Lower lobe of right lung (tissue), 2 donors: ENCODE data around the gene VAPA. TPM values are rescaled to one million over a fixed set of nuclear protein-coding genes. Genes with fewer than 3 reads are reported as not detected.

Source experiments
- ATAC-seq, 2 donors: fragments of 200-7000 bp; cut with Tn5 transposase; one replicate each; pipeline ENCODE4 v1.9.1; 2020 to 2022; ENCODE audit warnings: mild to moderate bottlenecking in 2 of 2, moderate library complexity in 2 of 2
- DNase-seq: peaks from one replicate; pipeline ENCODE4 v3.0.0-alpha.2; 2020
- H3K27ac ChIP-seq: fragments of 200-600 bp; one replicate; pipeline ENCODE4 v1.8.0; 2022
- H3K27me3 ChIP-seq: fragments of 200-600 bp; one replicate; pipeline ENCODE4 v1.8.0; 2022; ENCODE audit warnings: low read depth
- H3K36me3 ChIP-seq: fragments of 200-600 bp; one replicate; pipeline ENCODE4 v1.8.0; 2022; ENCODE audit warnings: mild to moderate bottlenecking
- H3K4me1 ChIP-seq: fragments of 200-600 bp; one replicate; pipeline ENCODE4 v1.8.0; 2022
- H3K4me3 ChIP-seq: fragments of 200-600 bp; one replicate; pipeline ENCODE4 v1.8.0; 2022; ENCODE audit warnings: mild to moderate bottlenecking
- H3K9me3 ChIP-seq: fragments of 200-600 bp; one replicate; pipeline ENCODE4 v1.8.0; 2022
- intact Hi-C: fragments of 100-400 bp; cut with DNase I; formaldehyde crosslinking; loops from one replicate; pipeline ENCODE4 v1.11.0; 2022
- total RNA-seq: library from RNA; stranded (reverse); fragmentation: NEBNext Ultra II Directional; extraction: Animal tissue kit (Norgen Biotek cat#: 25700); gene quantifications from one replicate; pipeline ENCODE4 v1.2.1, GENCODE V29; 2021
- TF ChIP-seq, protein P1 (sequence below): fragments of 200-600 bp; IDR thresholded peaks from one replicate; pipeline ENCODE4 v1.8.0; 2022; ENCODE audit warnings: antibody characterized with exemption, mild to moderate bottlenecking
- donor health status: DM: no; HTN: yes; CAD: no; lungs with severe emphysema.

VAPA gene
- total RNA-seq, 1 donor from 2014 or later = 235 TPM

DNA sequence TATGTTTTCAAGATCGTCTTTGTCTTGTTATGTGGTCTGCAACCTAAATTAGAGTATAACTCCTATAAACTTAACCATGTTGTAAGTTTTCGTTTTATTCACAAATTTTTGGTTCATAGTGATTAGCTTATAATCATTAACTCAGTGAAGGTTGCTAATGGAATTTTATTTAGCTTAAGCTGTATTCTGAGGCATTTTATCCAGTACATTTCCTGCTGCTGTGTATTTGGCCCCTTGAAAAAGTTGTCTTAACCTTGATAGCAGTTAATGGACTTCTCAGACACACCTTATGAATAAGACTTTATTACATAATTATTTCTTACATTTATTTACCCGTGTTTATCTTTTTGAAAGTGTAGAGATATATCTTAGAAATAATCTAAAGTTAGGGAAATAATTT is 20.5 kb downstream of the VAPA start:
- ATAC-seq = no peak
- intact Hi-C loops = no loop called here

DNA sequence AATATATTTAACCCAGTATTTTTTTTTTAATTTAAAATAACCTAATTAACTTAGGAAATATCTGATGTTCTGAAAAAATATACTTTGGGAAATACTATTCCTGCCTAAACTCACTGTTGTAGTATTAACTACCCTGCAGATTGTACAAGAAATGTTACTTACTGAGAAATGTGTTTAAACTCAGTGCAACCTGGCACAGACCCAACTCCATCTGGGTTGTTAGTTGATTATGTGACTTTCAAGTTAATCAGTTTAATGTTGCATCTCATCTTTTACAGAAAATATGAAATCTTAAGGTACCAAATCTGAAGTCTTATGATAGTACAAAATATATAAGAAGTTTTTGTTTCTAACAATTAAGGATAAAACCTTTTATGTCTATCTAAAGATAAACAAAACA is 27.3 kb downstream of the VAPA start:
- Histone ChIP-seq H3K4me3 (no peak overlapping the region), H3K36me3 (peaks cover 91% of the 10 kb centered on the region), H3K27me3 (no peaks in the 10 kb centered on the region), H3K9me3 (no peaks in the 10 kb centered on the region), H3K27ac (no peak overlapping the region), H3K4me1 (no peaks in the 10 kb centered on the region)
- no peak for DNase-seq
- TF ChIP-seq, protein P1, sequence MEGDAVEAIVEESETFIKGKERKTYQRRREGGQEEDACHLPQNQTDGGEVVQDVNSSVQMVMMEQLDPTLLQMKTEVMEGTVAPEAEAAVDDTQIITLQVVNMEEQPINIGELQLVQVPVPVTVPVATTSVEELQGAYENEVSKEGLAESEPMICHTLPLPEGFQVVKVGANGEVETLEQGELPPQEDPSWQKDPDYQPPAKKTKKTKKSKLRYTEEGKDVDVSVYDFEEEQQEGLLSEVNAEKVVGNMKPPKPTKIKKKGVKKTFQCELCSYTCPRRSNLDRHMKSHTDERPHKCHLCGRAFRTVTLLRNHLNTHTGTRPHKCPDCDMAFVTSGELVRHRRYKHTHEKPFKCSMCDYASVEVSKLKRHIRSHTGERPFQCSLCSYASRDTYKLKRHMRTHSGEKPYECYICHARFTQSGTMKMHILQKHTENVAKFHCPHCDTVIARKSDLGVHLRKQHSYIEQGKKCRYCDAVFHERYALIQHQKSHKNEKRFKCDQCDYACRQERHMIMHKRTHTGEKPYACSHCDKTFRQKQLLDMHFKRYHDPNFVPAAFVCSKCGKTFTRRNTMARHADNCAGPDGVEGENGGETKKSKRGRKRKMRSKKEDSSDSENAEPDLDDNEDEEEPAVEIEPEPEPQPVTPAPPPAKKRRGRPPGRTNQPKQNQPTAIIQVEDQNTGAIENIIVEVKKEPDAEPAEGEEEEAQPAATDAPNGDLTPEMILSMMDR = no peak
- ATAC-seq = no peak
- intact Hi-C loops = no loop called here

More for the DNA sequence above, 20.5 kb downstream of the VAPA start:
- Histone ChIP-seq H3K27ac (no peak overlapping the region), H3K9me3 (no peaks in the 10 kb centered on the region), H3K36me3 (peaks cover 66% of the 10 kb centered on the region), H3K4me3 (no peak overlapping the region), H3K27me3 (no peaks in the 10 kb centered on the region), H3K4me1 (peaks cover 31% of the 10 kb centered on the region)
- no peak for DNase-seq
- TF ChIP-seq, protein P1 = no peak

DNA sequence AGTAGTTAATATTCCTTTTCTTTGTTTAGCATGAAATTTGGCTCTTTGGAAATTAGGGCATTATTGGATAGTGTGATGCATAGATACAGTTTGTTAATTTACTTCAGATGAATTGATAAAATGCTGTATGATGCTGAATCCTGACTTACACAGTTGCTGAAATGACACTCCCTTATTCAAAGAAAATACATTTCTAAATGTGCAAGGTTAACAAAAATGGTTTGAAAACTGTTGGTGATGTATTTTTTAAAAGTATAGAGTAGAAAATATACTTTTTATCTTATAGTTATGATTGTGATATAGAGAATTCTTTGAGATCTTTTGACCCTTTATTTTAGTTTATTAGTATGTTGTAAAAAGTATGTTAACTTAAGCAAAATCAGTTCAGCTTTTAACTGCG is 27.8 kb downstream of the VAPA start:
- ATAC-seq (no peak), DNase-seq (no peak)
- H3K27me3 ChIP-seq = no peaks in the 10 kb centered on the region
- H3K27ac ChIP-seq = no peak overlapping the region
- TF ChIP-seq, protein P1 = no peak
- no peaks in the 10 kb centered on the region for H3K4me1 ChIP-seq
- no peak overlapping the region for H3K4me3 ChIP-seq
- peaks cover 91% of the 10 kb centered on the region for H3K36me3 ChIP-seq
- intact Hi-C loops = no loop called here
- no peaks in the 10 kb centered on the region for H3K9me3 ChIP-seq

DNA sequence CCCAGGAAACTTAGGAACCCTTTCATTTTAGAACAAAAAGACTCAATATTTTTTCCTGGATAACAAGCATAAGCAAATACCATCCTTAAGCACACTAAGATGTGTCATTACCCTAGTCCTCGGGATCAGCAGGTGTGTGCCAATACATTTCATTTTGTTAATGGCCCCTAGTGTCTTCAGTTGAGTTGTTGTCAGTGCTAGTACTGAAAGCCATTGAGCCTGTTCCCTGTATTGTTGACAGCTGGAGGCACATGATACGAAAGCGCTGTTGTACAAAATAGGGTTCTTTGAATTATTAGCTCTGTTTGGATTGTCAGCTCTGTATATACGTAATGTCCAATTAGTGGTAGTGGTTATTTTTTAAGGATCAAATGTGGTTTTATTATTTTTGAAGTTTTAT is 29.5 kb downstream of the VAPA start:
- intact Hi-C loops = no loop called here
- DNase-seq (no peak), ATAC-seq (no peak)
- no peaks in the 10 kb centered on the region for H3K9me3 ChIP-seq
- H3K27ac ChIP-seq = no peak overlapping the region
- H3K4me3 ChIP-seq = no peak overlapping the region
- no peaks in the 10 kb centered on the region for H3K4me1 ChIP-seq
- TF ChIP-seq, protein P1 = no peak
- H3K27me3 ChIP-seq = no peaks in the 10 kb centered on the region
- peaks cover 89% of the 10 kb centered on the region for H3K36me3 ChIP-seq

DNA sequence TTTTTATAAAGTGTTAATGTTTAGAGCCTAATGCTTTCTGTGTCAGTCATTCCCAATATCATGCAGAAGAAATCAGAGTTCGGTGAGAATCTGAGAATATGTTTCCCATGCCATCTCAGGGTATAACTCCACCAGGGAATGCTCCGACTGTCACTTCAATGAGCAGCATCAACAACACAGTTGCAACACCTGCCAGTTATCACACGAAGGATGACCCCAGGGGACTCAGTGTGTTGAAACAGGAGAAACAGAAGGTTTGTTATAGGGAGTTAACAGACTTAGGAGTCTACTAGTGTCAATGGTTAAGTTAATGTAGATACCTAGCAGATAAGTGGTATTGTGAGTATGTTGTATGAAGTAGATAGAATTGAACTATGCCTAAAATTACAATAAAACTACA is 31.0 kb downstream of the VAPA start:
- ATAC-seq (no peak), DNase-seq (no peak)
- H3K9me3 ChIP-seq = no peaks in the 10 kb centered on the region
- H3K27me3 ChIP-seq = no peaks in the 10 kb centered on the region
- H3K4me1 ChIP-seq = peaks cover 2% of the 10 kb centered on the region
- H3K36me3 ChIP-seq = peaks cover 82% of the 10 kb centered on the region
- intact Hi-C loops = no loop called here
- TF ChIP-seq, protein P1 = no peak
- H3K4me3 ChIP-seq = no peak overlapping the region
- no peak overlapping the region for H3K27ac ChIP-seq

DNA sequence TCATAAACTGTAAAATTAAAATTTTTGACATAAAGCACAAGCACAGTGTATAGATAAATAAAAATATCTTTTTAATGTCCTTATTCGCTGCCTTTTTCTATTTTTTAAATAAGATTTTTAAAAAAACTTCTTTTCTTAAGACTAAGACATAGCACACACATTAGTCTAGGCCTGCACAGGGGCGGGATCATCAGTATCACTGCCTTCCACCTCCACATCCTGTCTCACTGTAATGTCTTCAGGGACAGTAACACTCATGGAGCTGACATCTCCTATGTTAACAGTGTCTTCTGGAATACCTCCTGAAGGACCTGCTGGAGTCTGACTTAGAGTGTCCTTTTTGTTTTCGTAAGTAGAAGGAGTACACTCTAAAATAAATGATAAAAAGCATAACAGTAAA is 33.0 kb downstream of the VAPA start:
- H3K27ac ChIP-seq = no peak overlapping the region
- peaks cover 83% of the 10 kb centered on the region for H3K36me3 ChIP-seq
- DNase-seq (no peak), ATAC-seq (no peak)
- no peaks in the 10 kb centered on the region for H3K9me3 ChIP-seq
- intact Hi-C loops = no loop called here
- TF ChIP-seq, protein P1 = no peak
- H3K4me3 ChIP-seq = no peak overlapping the region
- H3K27me3 ChIP-seq = no peaks in the 10 kb centered on the region
- peaks cover 19% of the 10 kb centered on the region for H3K4me1 ChIP-seq
